Astrocyte (in vitro differentiated cells and primary cell): ENCODE results near the gene VPS37D. TPM values are rescaled to one million over a fixed set of nuclear protein-coding genes. Genes with fewer than 3 reads are reported as not detected.
A peak's percentile ranks its signal among the peaks of the same experiment; 100 is the strongest.

Experiments used
- DNase-seq: peaks from one replicate; pipeline ENCODE4 v3.0.0-alpha.2; 2010; ENCODE audit warnings: low read depth
- FAIRE-seq: peaks from 2 replicates; lab custom pipeline; 2011; peaks lifted over from hg19 to GRCh38; lab: Jason Lieb, UNC
- H2AFZ ChIP-seq: 2 replicates; pipeline ENCODE4 v1.6.0; 2012; ENCODE audit warnings: low read depth, low read length, inconsistent platforms
- H3K27ac ChIP-seq: 2 replicates; pipeline ENCODE4 v1.5.1; 2011; ENCODE audit warnings: low read depth, low read length, inconsistent platforms
- H3K27me3 ChIP-seq: 2 replicates; pipeline ENCODE4 v1.6.0; 2011; ENCODE audit warnings: low read length, inconsistent platforms; ENCODE audit not compliant: insufficient read depth
- H3K36me3 ChIP-seq: 2 replicates; pipeline ENCODE4 v1.5.1; 2011; ENCODE audit warnings: low read length, inconsistent platforms; ENCODE audit not compliant: insufficient read depth
- H3K4me1 ChIP-seq: 2 replicates; pipeline ENCODE4 v1.5.1; 2011; ENCODE audit warnings: low read length, inconsistent platforms; ENCODE audit not compliant: insufficient read depth
- H3K4me2 ChIP-seq: 2 replicates; pipeline ENCODE4 v1.6.0; 2012; ENCODE audit warnings: low read length, inconsistent platforms
- H3K4me3 ChIP-seq: 2 replicates; pipeline ENCODE4 v1.5.1; 2011; ENCODE audit warnings: low read depth, mild to moderate bottlenecking, low read length, inconsistent platforms; ENCODE audit not compliant: insufficient read depth
- H3K79me2 ChIP-seq: 2 replicates; pipeline ENCODE4 v1.6.0; 2012; ENCODE audit warnings: mild to moderate bottlenecking, low read length, inconsistent platforms; ENCODE audit not compliant: insufficient read depth
- H3K9ac ChIP-seq: 2 replicates; pipeline ENCODE4 v1.6.0; 2012; ENCODE audit warnings: mild to moderate bottlenecking, low read length, inconsistent platforms
- H3K9me3 ChIP-seq: 2 replicates; pipeline ENCODE4 v1.5.1; 2012; ENCODE audit warnings: low read depth, mild to moderate bottlenecking, low read length, inconsistent platforms; ENCODE audit not compliant: insufficient read depth
- H4K20me1 ChIP-seq: 2 replicates; pipeline ENCODE4 v1.6.0; 2012; ENCODE audit warnings: low read length, inconsistent platforms; ENCODE audit not compliant: insufficient read depth
- H3K27ac Mint-ChIP-seq: one replicate; pipeline ENCODE4 v1.8.0; 2021; ENCODE audit warnings: mild to moderate bottlenecking, mixed read lengths; ENCODE audit not compliant: unreplicated experiment
- H3K27me3 Mint-ChIP-seq: one replicate; pipeline ENCODE4 v1.8.0; 2021; ENCODE audit warnings: low read depth, mixed read lengths; ENCODE audit not compliant: unreplicated experiment
- H3K36me3 Mint-ChIP-seq: one replicate; pipeline ENCODE4 v1.8.0; 2021; ENCODE audit warnings: low read depth, mixed read lengths; ENCODE audit not compliant: unreplicated experiment
- H3K4me1 Mint-ChIP-seq: one replicate; pipeline ENCODE4 v1.8.0; 2021; ENCODE audit warnings: low read depth, mixed read lengths; ENCODE audit not compliant: unreplicated experiment
- H3K4me3 Mint-ChIP-seq: one replicate; pipeline ENCODE4 v1.8.0; 2021; ENCODE audit warnings: mild to moderate bottlenecking, moderate library complexity, mixed read lengths; ENCODE audit not compliant: unreplicated experiment
- H3K9me3 Mint-ChIP-seq: one replicate; pipeline ENCODE4 v1.8.0; 2021; ENCODE audit warnings: mild to moderate bottlenecking, mixed read lengths; ENCODE audit not compliant: unreplicated experiment
- EZH2 ChIP-seq: IDR thresholded peaks from 2 replicates; pipeline ENCODE4 v1.6.1; 2012; ENCODE audit warnings: mild to moderate bottlenecking, low read length, inconsistent platforms; ENCODE audit not compliant: insufficient read depth
- total RNA-seq: library from RNA; stranded (reverse); gene quantifications from 2 replicates; pipeline ENCODE4 v1.2.1, GENCODE V29; 2021
- TF ChIP-seq, protein P1 (sequence below): IDR thresholded peaks from 2 replicates; pipeline ENCODE4 v1.5.1; 2011; ENCODE audit warnings: low read depth, mild to moderate bottlenecking, inconsistent platforms, low read length, moderate library complexity; ENCODE audit not compliant: insufficient read depth

Gene VPS37D
- total RNA-seq, 1 donor from 2014 or later, result 2.9 TPM

DNA sequence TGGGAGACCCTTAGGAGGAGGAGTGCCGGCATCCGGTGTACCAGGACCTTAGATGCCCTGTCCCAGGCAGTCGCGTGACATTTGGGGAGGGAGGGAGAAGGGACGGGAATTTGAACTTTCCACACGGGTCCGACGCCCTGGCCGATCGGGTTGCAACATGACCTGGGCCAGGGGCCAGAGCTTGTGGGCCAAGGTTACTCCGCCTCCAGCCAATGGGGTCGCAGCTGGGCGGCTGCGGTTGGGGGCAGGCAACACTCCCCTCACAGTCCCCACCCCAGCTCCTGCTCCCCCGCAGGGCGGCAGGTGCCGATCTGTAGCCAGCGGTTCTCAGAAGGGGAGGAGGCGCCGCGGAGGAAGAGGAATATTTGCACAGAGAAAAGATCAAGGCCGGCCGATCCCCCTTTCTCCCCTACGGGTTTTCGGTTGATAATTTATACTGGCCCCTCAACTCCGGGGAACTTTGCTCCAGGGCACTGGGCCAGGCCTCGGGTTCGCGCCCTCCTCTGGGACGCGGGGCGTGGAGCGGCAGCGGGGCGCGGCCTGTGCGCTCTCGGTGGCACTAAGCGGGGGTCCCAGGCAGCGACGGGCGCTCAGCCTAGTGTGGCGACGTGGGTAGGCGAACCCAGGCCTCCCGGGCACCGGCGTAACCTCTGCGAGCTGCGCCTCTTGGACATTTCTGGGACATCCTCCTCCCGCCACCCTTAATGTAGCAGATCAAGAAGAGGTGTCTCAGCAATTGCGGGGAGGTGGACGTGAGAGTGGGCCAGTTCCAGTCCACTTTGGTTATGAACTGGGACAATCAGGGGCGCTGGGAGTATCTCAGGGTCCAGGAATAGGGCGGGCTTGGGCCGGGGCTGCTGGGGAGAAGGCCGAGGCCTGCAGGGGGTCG lies 44.5 kb upstream of the VPS37D start:
- H3K9me3 Mint-ChIP-seq, result no peaks in the 10 kb centered on the region
- Histone ChIP-seq H3K4me3 (no peak overlapping the region), H3K9me3 (no peaks in the 10 kb centered on the region), H3K4me1 (peaks cover 7% of the 10 kb centered on the region), H3K36me3 (no peaks in the 10 kb centered on the region), H4K20me1 (no peaks in the 10 kb centered on the region), H2AFZ (no peak overlapping the region), H3K79me2 (no peaks in the 10 kb centered on the region), H3K9ac (no peak overlapping the region), H3K27ac (no peak overlapping the region), H3K27me3 (peaks cover 45% of the 10 kb centered on the region), H3K4me2 (no peak overlapping the region)
- H3K4me1 Mint-ChIP-seq, result no peaks in the 10 kb centered on the region
- peaks cover 47% of the 10 kb centered on the region for H3K27me3 Mint-ChIP-seq
- H3K27ac Mint-ChIP-seq, result peak overlapping the region; percentile 34
- peak overlapping the region; percentile 54 for H3K4me3 Mint-ChIP-seq
- no peaks in the 10 kb centered on the region for H3K36me3 Mint-ChIP-seq
- no peak for DNase-seq
- no peak for FAIRE-seq
- TF ChIP-seq, protein P1, sequence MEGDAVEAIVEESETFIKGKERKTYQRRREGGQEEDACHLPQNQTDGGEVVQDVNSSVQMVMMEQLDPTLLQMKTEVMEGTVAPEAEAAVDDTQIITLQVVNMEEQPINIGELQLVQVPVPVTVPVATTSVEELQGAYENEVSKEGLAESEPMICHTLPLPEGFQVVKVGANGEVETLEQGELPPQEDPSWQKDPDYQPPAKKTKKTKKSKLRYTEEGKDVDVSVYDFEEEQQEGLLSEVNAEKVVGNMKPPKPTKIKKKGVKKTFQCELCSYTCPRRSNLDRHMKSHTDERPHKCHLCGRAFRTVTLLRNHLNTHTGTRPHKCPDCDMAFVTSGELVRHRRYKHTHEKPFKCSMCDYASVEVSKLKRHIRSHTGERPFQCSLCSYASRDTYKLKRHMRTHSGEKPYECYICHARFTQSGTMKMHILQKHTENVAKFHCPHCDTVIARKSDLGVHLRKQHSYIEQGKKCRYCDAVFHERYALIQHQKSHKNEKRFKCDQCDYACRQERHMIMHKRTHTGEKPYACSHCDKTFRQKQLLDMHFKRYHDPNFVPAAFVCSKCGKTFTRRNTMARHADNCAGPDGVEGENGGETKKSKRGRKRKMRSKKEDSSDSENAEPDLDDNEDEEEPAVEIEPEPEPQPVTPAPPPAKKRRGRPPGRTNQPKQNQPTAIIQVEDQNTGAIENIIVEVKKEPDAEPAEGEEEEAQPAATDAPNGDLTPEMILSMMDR, result no peak
- peak; percentile 99 for TF ChIP-seq EZH2

DNA sequence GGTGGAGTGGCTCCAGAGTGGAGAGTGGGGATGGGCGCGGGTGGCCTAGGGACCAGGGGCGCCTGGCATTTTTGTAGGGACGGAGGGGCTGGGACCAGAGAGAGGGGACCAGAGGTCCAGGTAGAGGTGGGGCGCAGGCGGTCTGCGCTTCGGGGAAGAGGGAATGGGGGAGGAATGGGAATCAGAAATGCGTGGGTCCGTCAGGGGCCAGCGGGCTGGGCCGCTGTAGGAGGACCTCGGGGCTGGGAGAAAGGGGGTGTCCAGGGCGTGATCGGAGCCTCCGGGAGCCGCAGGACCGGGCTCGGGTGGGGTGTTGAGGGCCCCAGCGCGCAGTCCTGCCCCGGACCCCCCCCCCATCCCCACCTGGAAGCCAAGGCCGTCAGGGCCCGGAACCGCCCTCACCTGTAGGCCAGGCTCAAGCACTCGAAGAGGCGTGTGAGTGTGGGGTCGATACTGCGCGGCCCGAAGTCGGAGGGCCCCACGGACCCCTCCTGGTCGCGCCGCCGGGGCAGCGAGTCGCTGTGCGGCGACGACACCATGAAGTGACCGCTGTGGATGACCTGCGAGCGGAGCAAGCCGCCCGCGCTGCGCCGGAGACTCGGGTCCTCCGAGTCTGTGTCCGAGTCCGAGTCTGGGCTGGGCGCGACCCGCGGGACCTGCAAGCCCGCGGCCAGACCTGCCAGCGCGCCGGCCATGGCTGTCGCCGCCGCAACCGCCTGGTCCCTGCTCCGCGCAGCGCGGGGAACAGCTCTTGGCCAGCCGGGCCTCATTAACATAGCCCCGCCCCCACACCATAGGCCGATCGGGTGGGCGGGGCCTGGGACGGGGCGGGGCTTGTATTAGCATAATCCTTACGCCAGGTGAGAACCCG lies 43.6 kb upstream of the VPS37D start, which contains the start of gene MLXIPL:
MLXIPL (minus strand) TSS at position 725 of the 871 bp plus-strand sequence; CDS start at position 695, 30 bp downstream.
- H3K79me2 ChIP-seq, result no peaks in the 10 kb centered on the region
- H3K9me3 ChIP-seq, result no peaks in the 10 kb centered on the region
- no peaks in the 10 kb centered on the region for H3K36me3 Mint-ChIP-seq
- no peak for DNase-seq
- no peak within 1 kb of the TSS for H3K27ac ChIP-seq
- peaks cover 51% of the 10 kb centered on the region for H3K27me3 Mint-ChIP-seq
- peak; percentile 80 for TF ChIP-seq EZH2
- TF ChIP-seq, protein P1, result no peak
- peak within 1 kb of the TSS; percentile 54 for H3K4me3 Mint-ChIP-seq
- no peak within 1 kb of the TSS for H3K4me3 ChIP-seq
- no peaks in the 10 kb centered on the region for H3K9me3 Mint-ChIP-seq
- no peaks in the 10 kb centered on the region for H3K36me3 ChIP-seq
- H4K20me1 ChIP-seq, result no peaks in the 10 kb centered on the region
- peaks cover 7% of the 10 kb centered on the region for H3K4me1 ChIP-seq
- H3K27me3 ChIP-seq, result peaks cover 51% of the 10 kb centered on the region
- no peak within 1 kb of the TSS for H3K9ac ChIP-seq
- H2AFZ ChIP-seq, result peak within 1 kb of the TSS; percentile 69
- H3K27ac Mint-ChIP-seq, result peak within 1 kb of the TSS; percentile 34
- FAIRE-seq, result no peak
- peak within 1 kb of the TSS; percentile 84 for H3K4me2 ChIP-seq
- H3K4me1 Mint-ChIP-seq, result no peaks in the 10 kb centered on the region
